Type B pancreatic cell (in vitro differentiated cells): Measurements from ENCODE around the gene H2BK1. TPM values are rescaled to one million over a fixed set of nuclear protein-coding genes. Genes with fewer than 3 reads are reported as not detected.

Experiments
- DNase-seq: peaks from one replicate; pipeline ENCODE4 v3.0.0; 2021; ENCODE audit warnings: mixed read lengths; ENCODE audit not compliant: unreplicated experiment; ENCODE audit errors: extremely low spot score
- H3K27ac Mint-ChIP-seq: 2 replicates; pipeline ENCODE4 v1.8.0; 2021; ENCODE audit warnings: mild to moderate bottlenecking, mixed read lengths
- H3K27me3 Mint-ChIP-seq: 2 replicates; pipeline ENCODE4 v1.8.0; 2021; ENCODE audit warnings: mixed read lengths
- H3K36me3 Mint-ChIP-seq: 2 replicates; pipeline ENCODE4 v1.8.0; 2021; ENCODE audit warnings: mixed read lengths
- H3K4me1 Mint-ChIP-seq: one replicate; pipeline ENCODE4 v1.8.0; 2021; ENCODE audit warnings: mixed read lengths; ENCODE audit not compliant: unreplicated experiment
- H3K4me3 Mint-ChIP-seq: 2 replicates; pipeline ENCODE4 v1.8.0; 2021; ENCODE audit warnings: mild to moderate bottlenecking, mixed read lengths
- H3K9me3 Mint-ChIP-seq: 2 replicates; pipeline ENCODE4 v1.8.0; 2021; ENCODE audit warnings: mixed read lengths
- CTCF ChIP-seq: fragments of 200-600 bp; sonication (generic); conservative IDR thresholded peaks from 2 replicates; pipeline ENCODE4 v1.5.0; 2021; ENCODE audit warnings: antibody characterized with exemption, mild to moderate bottlenecking
- total RNA-seq: library from RNA; stranded (reverse); gene quantifications from 2 replicates; pipeline ENCODE4 v1.2.1, GENCODE V29; 2021; ENCODE audit warnings: low replicate concordance

H2BK1 gene
- total RNA-seq, 1 donor from 2014 or later: not detected

GRCh38 chr7:151232091-151232916 is 22.0 kb upstream of the H2BK1 start, which contains the start of gene CHPF2:
CHPF2 (plus strand) TSS chr7:151232483; CDS start chr7:151234012, 1,529 bp downstream.
- Mint-ChIP-seq H3K4me3 (peak within 1 kb of the TSS; percentile 98), H3K27me3 (no peaks in the 10 kb centered on the region), H3K9me3 (no peaks in the 10 kb centered on the region), H3K27ac (peak within 1 kb of the TSS; percentile 90), H3K4me1 (peaks cover 31% of the 10 kb centered on the region), H3K36me3 (no peaks in the 10 kb centered on the region)
- peak; percentile 88 for DNase-seq
- TF ChIP-seq CTCF: no peak

- Mint-ChIP-seq H3K4me1 (peaks cover 43% of the 10 kb centered on the region), H3K27ac (peak overlapping the region; percentile 50), H3K4me3 (peak overlapping the region; percentile 77), H3K9me3 (no peaks in the 10 kb centered on the region), H3K27me3 (no peaks in the 10 kb centered on the region), H3K36me3 (peaks cover 4% of the 10 kb centered on the region)
- TF ChIP-seq CTCF: no peak
- DNase-seq: no peak
Measured at GRCh38 chr7:151231080-151231479, 20.8 kb upstream of the H2BK1 start.

- no peaks in the 10 kb centered on the region for H3K27me3 Mint-ChIP-seq
- no peak overlapping the region for H3K27ac Mint-ChIP-seq
- peaks cover 53% of the 10 kb centered on the region for H3K4me1 Mint-ChIP-seq
- no peak overlapping the region for H3K4me3 Mint-ChIP-seq
- no peaks in the 10 kb centered on the region for H3K9me3 Mint-ChIP-seq
- no peak for TF ChIP-seq CTCF
- DNase-seq: no peak
- H3K36me3 Mint-ChIP-seq: peaks cover 11% of the 10 kb centered on the region
Measured at GRCh38 chr7:151229249-151229648, 19.0 kb upstream of the H2BK1 start.

- no peak for DNase-seq
- Mint-ChIP-seq H3K27ac (peak overlapping the region; percentile 98), H3K36me3 (peaks cover 16% of the 10 kb centered on the region), H3K27me3 (no peaks in the 10 kb centered on the region), H3K4me3 (peak overlapping the region; percentile 99), H3K4me1 (peaks cover 47% of the 10 kb centered on the region), H3K9me3 (no peaks in the 10 kb centered on the region)
- TF ChIP-seq CTCF: no peak
Measured at GRCh38 chr7:151228024-151228866, 18.0 kb upstream of the H2BK1 start.

GRCh38 chr7:151226875-151227782 is 16.8 kb upstream of the H2BK1 start, which contains the start of gene ABCF2:
ABCF2 (minus strand) TSS chr7:151227205; CDS start chr7:151226458, 747 bp downstream.
- no peak for TF ChIP-seq CTCF
- Mint-ChIP-seq H3K9me3 (no peaks in the 10 kb centered on the region), H3K4me3 (peak within 1 kb of the TSS; percentile 99), H3K27me3 (no peaks in the 10 kb centered on the region), H3K36me3 (peaks cover 21% of the 10 kb centered on the region), H3K4me1 (peaks cover 43% of the 10 kb centered on the region), H3K27ac (peak within 1 kb of the TSS; percentile 98)
- DNase-seq: peak; percentile 99
